HG03432 (cell line): ENCODE results near the gene SLC25A22.

Experiments
- ATAC-seq: cut with Tn5 transposase; IDR thresholded peaks from one replicate; pipeline ENCODE4 v1.9.1; 2021; ENCODE audit warnings: mild to moderate bottlenecking, moderate library complexity; ENCODE audit not compliant: unreplicated experiment

The SLC25A22 gene

GRCh38 chr11:791658-792534, 6.2 kb downstream of the SLC25A22 start:
- ATAC-seq: no peak

- ATAC-seq: no peak
Observed at GRCh38 chr11:790721-791564, 7.1 kb downstream of the SLC25A22 start.

DNA sequence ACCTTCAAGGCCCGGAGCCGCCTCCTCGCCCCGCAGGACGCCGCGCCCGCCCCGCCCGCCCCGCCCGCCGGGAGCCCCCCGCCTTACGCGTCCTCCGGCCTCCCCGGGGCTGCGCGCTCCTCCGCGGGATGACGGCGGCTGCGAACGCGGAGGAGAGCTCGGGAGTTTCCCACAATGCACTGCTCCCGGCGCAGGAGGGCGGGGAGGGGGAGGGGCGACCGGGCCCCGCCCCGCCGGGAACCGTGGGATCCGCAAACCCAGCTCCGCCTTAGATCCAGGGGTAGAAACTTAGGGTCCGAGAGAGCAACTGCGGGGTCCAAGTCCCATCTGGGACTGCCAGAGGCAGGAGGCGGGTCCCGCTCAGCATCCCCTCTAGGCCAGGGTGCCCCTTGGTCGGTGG, 8.1 kb downstream of the SLC25A22 start, which contains the start of gene CEND1:
Gene CEND1 (minus strand): TSS at position 148 of the 400 bp plus-strand sequence. CDS start 1,514 bp downstream, outside the sequence.
- ATAC-seq: no peak

DNA sequence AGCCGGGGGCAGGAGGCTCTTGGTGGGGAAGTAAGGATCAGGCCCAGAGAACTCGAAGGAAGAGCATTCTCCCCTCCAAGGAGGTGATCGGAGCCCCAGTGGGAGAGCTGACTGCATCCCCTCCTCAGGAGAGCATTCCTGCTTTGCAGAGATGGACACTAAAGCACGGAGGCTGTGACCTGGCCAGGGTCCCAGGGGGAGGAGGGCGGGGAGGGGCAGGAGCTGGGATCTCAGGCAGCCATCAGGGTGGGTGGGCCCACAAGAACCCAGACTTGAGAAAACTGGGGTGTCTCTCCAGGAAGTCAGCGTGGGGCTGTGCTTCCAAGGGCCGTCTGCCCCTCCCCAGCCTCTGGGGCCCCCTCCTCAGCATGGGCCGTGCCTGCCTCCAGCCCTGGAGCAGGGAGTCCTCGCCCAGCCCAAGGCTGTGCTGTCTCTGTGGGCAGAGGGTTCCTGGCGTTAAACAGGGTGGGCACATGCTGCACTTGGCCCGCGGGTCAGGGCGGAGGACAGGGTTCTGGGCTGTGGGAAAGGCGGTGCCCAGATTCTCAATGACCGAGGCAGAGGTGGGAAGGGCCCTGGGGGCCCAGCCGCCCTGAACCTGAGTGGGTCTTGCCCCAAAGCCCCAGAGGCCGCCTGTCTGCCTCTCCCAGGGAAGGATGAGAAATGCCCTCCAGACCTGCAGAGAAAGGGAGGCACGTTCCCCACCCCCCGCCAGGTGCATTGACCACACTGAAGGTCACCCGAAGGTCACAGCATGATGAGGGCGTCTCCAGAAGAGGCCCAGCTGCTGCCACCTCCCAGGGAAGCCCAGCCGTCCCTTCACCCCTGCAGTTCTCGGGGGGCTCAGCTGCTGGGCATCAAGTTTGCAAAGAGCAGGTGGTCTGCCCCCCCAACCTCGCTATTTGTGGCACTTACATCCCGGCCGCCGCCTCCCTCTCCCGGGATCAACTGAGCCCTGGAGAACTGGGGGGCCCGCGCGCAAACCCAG, 8.8 kb downstream of the SLC25A22 start:
- no peak for ATAC-seq

GRCh38 chr11:788009-788640, 10.0 kb downstream of the SLC25A22 start:
- no peak for ATAC-seq

GRCh38 chr11:787084-787675, 10.9 kb downstream of the SLC25A22 start:
- no peak for ATAC-seq

DNA sequence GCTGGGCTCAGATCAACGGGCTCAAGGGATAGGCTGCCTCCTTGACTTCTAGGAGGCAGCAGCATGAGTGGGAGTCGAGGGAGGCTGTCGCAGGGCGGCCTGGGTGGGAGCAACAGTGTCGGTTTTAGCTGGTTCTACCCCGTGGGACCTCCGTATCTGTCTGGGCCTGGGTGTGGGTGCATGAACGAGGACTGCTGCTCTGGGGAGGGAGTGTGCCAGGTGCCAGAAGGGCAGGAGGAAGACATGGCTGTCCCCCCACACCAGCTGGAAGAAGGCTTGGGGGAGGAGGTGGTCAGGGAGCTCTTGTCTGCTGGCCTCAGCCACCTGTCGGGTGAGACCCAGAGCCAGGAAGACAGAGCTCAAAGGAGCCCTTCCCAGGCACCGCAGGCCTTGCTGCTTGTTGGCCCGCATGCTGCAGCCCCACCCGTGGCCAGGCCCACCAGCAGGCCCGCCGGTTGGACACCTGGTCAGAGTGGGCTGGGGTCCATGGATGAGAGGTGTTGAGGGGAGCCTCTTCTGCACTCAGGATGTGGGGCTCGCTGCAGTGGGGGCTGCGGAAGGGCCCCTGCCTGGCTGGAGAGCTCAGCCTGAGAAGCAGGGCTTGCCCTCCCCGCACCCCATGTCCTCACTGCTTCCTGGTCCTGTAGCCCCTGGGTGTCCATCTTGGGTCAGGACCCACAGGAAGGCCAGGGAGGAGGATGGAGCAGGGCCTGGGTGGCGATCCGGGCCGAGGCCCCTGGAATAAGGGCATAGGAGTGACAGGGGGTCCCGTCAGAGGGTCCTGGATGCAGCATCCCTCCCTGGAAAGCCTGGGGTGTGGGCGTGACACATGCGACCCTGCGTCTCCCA, 11.6 kb downstream of the SLC25A22 start:
- ATAC-seq: no peak

GRCh38 chr11:783581-784015, 14.5 kb downstream of the SLC25A22 start:
- ATAC-seq: no peak

GRCh38 chr11:782264-783174, 15.6 kb downstream of the SLC25A22 start:
- ATAC-seq: no peak

DNA sequence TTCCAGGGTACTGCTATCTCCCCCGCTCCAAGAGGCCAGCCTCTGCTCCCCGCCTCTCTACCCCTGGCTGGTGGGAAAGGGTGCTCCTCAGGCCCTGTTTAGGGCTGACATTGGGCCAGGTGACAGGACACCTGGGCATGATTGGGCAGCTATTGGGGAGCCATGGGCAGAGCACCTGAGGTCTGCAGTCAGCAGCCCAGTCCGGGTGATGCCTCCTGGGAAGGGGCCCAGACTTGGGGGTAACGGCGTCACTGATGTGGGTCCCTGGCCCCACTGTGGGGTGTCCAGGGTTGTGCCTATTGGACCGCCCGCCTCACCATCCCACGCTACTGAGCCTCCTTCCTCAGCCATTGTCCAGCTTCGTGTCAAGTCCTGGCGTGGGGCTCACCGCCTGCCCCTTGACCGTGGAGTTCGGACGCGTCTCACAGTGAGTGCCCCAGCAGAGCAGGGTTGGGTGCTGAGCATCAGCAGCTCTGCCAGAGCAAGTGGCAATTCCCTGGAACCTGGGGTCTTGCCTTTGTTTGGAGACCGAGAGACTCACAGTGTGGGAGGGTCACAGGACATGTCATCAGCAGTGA, 18.0 kb downstream of the SLC25A22 start:
- ATAC-seq: no peak

- no peak for ATAC-seq
Observed at GRCh38 chr11:778976-779954, 18.8 kb downstream of the SLC25A22 start.

DNA sequence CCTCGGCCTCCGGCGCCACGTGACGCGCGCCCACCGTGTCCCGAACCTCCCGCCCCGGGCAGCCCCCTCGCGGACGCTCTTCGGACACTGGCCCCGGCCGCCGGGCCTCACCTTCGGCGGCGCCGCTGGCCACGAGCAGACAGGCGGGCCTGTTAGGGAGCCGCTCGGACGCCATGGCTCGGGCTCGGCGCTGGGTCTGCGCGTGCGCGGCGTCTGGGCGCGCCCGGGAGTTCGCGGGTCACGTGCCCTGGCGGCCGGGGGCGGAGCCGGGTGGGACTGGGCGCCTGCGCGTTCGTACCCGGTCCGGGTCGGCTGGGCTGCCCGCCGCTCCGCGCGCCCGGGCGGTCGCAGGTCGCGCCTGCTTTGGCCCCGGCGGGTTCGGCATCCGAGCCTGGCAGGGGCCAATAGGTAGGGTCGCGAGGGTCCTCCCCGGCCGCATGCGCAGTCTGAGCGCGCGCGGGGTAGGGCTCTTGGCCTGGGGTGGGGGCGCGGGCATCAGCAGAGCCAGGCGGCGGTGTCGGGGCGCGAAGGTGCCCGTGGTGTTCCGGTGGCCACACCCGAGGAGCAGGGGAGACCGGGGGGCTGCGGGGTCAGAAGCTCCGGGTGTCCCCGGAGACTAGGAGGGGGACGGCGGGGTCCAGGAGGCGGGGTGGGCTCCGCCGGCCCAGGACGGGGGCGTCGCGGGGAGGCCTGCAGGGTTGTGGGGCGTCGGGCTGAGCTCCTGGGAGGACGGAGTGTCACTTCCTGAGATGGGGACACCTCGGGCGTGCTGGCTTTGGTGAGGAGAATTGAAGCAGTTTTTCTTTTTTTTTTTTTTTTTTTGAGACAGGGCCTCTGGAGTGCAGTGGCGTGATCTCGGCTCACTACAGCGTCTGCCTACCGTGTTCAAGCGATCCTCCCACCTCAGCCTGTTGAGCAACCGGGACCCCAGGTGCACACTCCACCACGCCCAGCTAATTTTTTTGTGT, 20.5 kb downstream of the SLC25A22 start, which contains the start of gene GATD1:
Gene GATD1 (minus strand): TSS at position 200 of the 968 bp plus-strand sequence. CDS start 25 bp downstream, at position 175.
- peak; percentile 74 for ATAC-seq

- ATAC-seq: peak; percentile 36
Observed at GRCh38 chr11:776561-777287, 21.4 kb downstream of the SLC25A22 start.

GRCh38 chr11:776263-776560, 21.9 kb downstream of the SLC25A22 start:
- ATAC-seq: no peak
